Fibroblast of pulmonary artery (primary cell): ENCODE data around the gene LIN28A.

Source experiments
- DNase-seq: peaks from one replicate; pipeline ENCODE4 v3.0.0-alpha.2; 2010; ENCODE audit warnings: low read depth
- H3K4me3 ChIP-seq: replicated peaks from 2 replicates; pipeline ENCODE4 v1.5.1; 2011; ENCODE audit warnings: low read depth, mild to moderate bottlenecking, control low read depth, low read length, moderate library complexity
- CTCF ChIP-seq: IDR thresholded peaks from 2 replicates; pipeline ENCODE4 v1.5.1; 2011; ENCODE audit warnings: mild to moderate bottlenecking, control low read depth, low read length, inconsistent platforms; ENCODE audit errors: missing control alignments

Gene LIN28A

GRCh38 chr1:26388791-26389445 lies 21.7 kb upstream of the LIN28A start:
- no peak for TF ChIP-seq CTCF
- DNase-seq: no peak
- H3K4me3 ChIP-seq: no peak overlapping the region

- DNase-seq: no peak
- TF ChIP-seq CTCF: no peak
- H3K4me3 ChIP-seq: no peak overlapping the region
Observed at GRCh38 chr1:26389604-26390247, 20.9 kb upstream of the LIN28A start.

- peak; percentile 76 for DNase-seq
- peak; percentile 90 for TF ChIP-seq CTCF
- H3K4me3 ChIP-seq: no peak overlapping the region
Observed at GRCh38 chr1:26391450-26391849, 19.2 kb upstream of the LIN28A start.

GRCh38 chr1:26395754-26396153 lies 14.9 kb upstream of the LIN28A start:
- DNase-seq: no peak
- H3K4me3 ChIP-seq: no peak overlapping the region
- TF ChIP-seq CTCF: no peak

GRCh38 chr1:26399034-26399433 lies 11.6 kb upstream of the LIN28A start:
- TF ChIP-seq CTCF: no peak
- DNase-seq: no peak
- no peak overlapping the region for H3K4me3 ChIP-seq

- no peak for TF ChIP-seq CTCF
- no peak for DNase-seq
- H3K4me3 ChIP-seq: no peak overlapping the region
Observed at GRCh38 chr1:26401891-26402290, 8.7 kb upstream of the LIN28A start.

- no peak for DNase-seq
- no peak overlapping the region for H3K4me3 ChIP-seq
- no peak for TF ChIP-seq CTCF
Observed at GRCh38 chr1:26403656-26404055, 7.0 kb upstream of the LIN28A start.
